GM12875 (cell line): ENCODE results near the gene PRM2.

Experiments
- H3K4me3 ChIP-seq: one replicate; pipeline ENCODE4 v1.5.1; 2011; ENCODE audit warnings: low read depth, low read length, control low read depth
- TF ChIP-seq, protein P1 (sequence below): IDR thresholded peaks from 2 replicates; pipeline ENCODE4 v1.5.1; 2011; ENCODE audit warnings: low read depth, mild to moderate bottlenecking, control low read depth, inconsistent platforms, low read length, moderate library complexity, borderline replicate concordance; ENCODE audit not compliant: insufficient read depth

The PRM2 gene

DNA sequence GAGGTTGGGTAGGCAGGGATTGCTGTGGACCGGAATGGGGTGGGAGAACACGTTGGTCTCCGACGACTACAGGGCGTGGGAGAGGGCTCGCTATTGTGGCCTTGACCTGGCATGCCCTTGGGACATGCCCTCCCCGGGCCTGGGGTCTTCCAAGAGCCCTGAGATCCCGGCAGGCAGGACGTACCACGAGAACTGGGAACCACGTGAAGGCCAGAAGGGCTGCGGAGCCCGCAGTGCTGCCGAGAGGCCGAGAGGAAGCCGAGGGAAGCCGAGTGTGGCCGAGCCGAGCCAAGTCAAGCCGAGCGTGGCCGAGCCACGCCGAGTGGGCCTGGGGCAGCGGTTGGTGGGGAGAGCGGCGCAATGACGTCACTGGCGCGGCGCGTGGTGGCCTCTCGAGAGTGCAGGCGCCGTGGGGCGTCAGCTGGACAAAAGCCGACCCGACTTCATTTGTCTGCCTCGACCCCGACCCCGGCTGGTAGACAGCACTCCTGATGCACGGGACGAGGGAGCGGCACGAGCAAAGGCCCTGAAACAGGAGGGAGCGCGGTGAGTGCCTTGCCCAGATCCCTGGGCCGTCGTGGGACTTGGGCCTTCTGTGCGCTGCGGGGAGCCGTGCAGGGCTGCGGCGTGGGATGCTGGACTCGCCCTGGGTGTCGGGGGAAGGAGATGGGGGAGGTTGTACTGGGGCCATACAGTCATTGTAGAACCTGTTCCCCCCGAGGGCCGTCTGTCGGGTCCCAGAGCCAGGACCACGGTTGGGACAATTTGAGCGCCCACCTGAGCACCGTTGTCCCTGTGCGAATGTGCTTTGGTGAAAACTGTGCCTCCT lies 26.8 kb downstream of the PRM2 start:
- TF ChIP-seq, protein P1, sequence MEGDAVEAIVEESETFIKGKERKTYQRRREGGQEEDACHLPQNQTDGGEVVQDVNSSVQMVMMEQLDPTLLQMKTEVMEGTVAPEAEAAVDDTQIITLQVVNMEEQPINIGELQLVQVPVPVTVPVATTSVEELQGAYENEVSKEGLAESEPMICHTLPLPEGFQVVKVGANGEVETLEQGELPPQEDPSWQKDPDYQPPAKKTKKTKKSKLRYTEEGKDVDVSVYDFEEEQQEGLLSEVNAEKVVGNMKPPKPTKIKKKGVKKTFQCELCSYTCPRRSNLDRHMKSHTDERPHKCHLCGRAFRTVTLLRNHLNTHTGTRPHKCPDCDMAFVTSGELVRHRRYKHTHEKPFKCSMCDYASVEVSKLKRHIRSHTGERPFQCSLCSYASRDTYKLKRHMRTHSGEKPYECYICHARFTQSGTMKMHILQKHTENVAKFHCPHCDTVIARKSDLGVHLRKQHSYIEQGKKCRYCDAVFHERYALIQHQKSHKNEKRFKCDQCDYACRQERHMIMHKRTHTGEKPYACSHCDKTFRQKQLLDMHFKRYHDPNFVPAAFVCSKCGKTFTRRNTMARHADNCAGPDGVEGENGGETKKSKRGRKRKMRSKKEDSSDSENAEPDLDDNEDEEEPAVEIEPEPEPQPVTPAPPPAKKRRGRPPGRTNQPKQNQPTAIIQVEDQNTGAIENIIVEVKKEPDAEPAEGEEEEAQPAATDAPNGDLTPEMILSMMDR, result no peak
- H3K4me3 ChIP-seq, result no peak overlapping the region

DNA sequence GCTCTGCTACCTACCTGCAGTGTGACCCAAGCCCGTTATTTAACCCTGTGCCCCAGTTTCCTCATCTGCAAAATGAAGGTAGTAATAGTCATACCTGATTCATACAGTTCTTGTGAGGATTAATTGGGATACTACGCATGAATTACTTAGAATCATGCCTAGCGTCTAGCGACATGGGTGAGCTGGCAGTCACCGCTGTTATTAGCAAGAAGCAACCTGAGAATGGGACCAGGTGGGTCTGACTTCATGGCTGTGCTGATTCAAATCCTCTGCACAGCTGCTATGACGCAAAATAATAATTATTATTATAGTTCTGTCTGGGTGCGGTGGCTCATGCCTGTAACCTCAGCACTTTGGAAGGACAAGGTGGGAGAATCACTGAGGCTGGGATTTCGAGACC lies 28.1 kb downstream of the PRM2 start:
- TF ChIP-seq, protein P1, result no peak
- H3K4me3 ChIP-seq, result no peak overlapping the region

DNA sequence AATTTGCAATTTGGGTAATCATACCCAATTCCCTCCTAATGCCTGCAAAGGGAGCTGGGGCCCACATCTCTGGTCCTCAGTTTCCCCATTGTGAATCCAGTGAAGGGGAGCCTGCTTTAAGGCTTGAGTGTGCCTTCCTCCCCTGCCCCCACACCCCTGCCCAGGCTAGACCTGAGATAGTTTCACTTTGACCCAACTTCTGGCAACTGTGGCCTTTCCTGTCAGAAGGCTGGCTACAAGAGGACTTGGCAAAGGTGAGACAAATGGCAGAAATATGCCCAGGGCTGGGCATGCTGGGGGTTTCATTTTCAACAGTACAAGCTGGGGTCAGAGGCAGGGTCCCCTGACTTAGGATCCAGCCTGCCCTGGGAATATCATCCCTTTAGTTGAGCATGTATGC lies 30.3 kb downstream of the PRM2 start:
- TF ChIP-seq, protein P1, result no peak
- H3K4me3 ChIP-seq, result no peak overlapping the region

DNA sequence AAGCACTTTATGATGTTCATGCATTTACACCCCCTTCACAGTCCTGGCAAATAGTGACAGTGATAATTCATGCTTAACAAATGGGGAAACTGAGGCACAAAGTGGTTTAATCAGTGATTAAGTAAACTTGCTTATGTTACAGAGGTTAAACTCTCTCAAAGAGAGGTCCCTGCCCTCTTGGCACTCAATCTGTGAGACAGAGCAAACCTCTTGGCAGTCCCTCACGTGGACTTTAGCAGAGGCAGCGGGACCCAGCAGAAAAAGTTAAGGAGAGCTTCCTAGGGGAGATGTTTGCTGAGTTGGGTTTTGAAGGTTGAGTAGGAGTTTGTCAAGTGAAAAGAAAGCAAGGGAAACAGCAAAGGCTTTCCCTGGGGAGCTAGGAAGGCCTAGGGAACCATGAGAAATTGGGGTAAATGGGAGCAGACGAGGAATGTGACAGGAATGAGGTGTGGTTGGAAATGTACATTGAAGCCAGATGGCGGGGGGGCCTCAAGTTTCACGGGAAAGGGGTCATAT lies 31.0 kb downstream of the PRM2 start:
- H3K4me3 ChIP-seq, result no peak overlapping the region
- TF ChIP-seq, protein P1, result no peak

DNA sequence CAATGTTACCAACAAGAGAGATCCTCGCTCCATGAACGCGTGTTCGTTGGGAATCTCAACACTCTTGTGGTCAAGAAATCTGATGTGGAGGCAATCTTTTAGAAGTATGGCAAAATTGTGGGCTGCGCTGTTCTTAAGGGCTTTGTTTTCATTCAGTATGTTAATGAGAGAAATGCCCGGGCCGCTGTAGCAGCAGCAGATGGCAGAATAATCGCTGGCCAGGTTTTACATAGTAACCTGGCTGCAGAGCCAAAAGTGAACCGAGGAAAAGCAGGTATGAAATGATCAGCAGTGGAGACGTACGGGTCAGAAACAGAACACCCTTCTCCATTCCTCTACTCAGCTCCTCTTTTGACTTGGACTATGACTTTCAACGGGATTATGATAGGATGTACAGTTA lies 33.6 kb downstream of the PRM2 start:
- no peak overlapping the region for H3K4me3 ChIP-seq
- TF ChIP-seq, protein P1, result no peak

DNA sequence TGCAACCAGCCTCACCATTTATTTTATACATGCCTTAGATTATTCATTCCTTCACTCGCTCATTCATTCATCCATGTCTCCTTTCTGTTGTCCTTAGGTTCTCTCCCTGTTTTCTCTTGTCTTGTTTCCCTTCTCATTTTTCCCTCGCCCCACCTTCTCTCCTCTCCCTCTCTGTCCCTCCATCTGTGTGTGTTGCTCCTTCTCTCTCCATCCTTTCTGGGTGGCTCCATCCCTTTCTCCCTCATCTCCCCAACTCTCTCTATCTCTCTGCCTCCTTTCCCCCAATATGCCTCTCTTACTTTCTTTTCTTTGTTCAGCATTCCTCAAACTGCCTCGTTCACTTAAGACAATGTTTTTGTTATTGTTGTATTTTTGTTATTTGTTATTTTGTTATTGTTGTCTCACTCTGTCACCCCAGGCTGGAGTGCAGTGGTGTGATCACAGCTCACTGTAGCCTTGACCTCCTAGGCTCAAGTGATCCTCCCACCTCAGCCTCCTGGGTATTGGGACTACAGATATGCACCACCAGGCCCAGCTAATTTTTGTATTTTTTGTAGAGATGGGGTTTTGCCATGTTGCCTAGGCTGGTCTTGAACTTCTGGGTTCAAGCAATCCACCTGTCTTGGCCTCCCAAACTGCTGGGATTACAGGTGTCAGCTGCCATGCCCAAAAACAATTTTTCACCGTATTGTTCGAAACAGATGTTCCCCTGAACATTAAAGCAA lies 34.6 kb downstream of the PRM2 start:
- no peak overlapping the region for H3K4me3 ChIP-seq
- TF ChIP-seq, protein P1, result no peak
